Measurements from ENCODE around the gene ZC3H4.

- TF ChIP-seq CTCF (IDR thresholded peaks at IDR 0.05) (no peak), EZH2 (IDR thresholded peaks at IDR 0.05; ENCODE audit: borderline replicate concordance, insufficient read depth, low read depth, low read length, poor library complexity, severe bottlenecking) (no peak)
Measured at GRCh38 chr19:47024502-47024901, 89.1 kb downstream of the ZC3H4 start.
